Activated CD8-positive, alpha-beta memory T cell treated with anti-CD3 and anti-CD28 coated beads, Interleukin-2, amount 50 U/mL, for 1 hour (primary cell): ENCODE data around the gene TJP1.
"Not testable (repeated sequence)": the region's sequence is repeated elsewhere in the genome, so short reads cannot be mapped to it uniquely, and the experiment has no call there.

Experiments
- DNase-seq: peaks from one replicate; pipeline ENCODE4 v3.0.0-alpha.2; 2020; ENCODE audit errors: extremely low read depth

TJP1 gene

GRCh38 chr15:29800491-29801366, 21.5 kb downstream of the TJP1 start:
- no peak for DNase-seq

GRCh38 chr15:29799859-29800258, 22.4 kb downstream of the TJP1 start:
- no peak for DNase-seq

GRCh38 chr15:29795610-29796009, 26.7 kb downstream of the TJP1 start:
- DNase-seq: no peak

- DNase-seq: no peak
These were observed 29.7 kb downstream of the TJP1 start for GRCh38 chr15:29792426-29793159.

GRCh38 chr15:29790607-29791006, 31.7 kb downstream of the TJP1 start:
- no peak for DNase-seq

GRCh38 chr15:29789871-29790270, 32.4 kb downstream of the TJP1 start:
- no peak for DNase-seq

GRCh38 chr15:29788433-29789034, 33.7 kb downstream of the TJP1 start:
- DNase-seq: no peak

- DNase-seq: no peak
These were observed 34.5 kb downstream of the TJP1 start for GRCh38 chr15:29787767-29788166.

GRCh38 chr15:29785642-29786041, 36.6 kb downstream of the TJP1 start:
- DNase-seq: no peak

- no peak for DNase-seq
These were observed 37.1 kb downstream of the TJP1 start for GRCh38 chr15:29785136-29785535.

GRCh38 chr15:29784413-29784812, 37.9 kb downstream of the TJP1 start:
- no peak for DNase-seq

GRCh38 chr15:29782816-29783215, 39.5 kb downstream of the TJP1 start:
- DNase-seq: not testable (repeated sequence)

GRCh38 chr15:29778382-29778781, 43.9 kb downstream of the TJP1 start:
- no peak for DNase-seq

GRCh38 chr15:29776859-29777258, 45.4 kb downstream of the TJP1 start:
- no peak for DNase-seq

GRCh38 chr15:29774900-29775299, 47.4 kb downstream of the TJP1 start:
- no peak for DNase-seq

- no peak for DNase-seq
These were observed 48.5 kb downstream of the TJP1 start for GRCh38 chr15:29773816-29774215.

GRCh38 chr15:29773000-29773399, 49.3 kb downstream of the TJP1 start:
- no peak for DNase-seq

- no peak for DNase-seq
These were observed 51.5 kb downstream of the TJP1 start for GRCh38 chr15:29770796-29771195.

GRCh38 chr15:29765898-29766527, 56.3 kb downstream of the TJP1 start:
- DNase-seq: no peak

- no peak for DNase-seq
These were observed 56.9 kb downstream of the TJP1 start for GRCh38 chr15:29765234-29765841.

GRCh38 chr15:29759596-29759995, 62.7 kb downstream of the TJP1 start:
- DNase-seq: no peak
